Neuronal stem cell (in vitro differentiated cells): Measurements from ENCODE around the gene ZNF787.

ENCODE experiments used
- DNase-seq: peaks from one replicate; pipeline ENCODE4 v3.0.0-alpha.2; 2013; ENCODE audit warnings: low spot score
- H2AFZ ChIP-seq: one replicate; pipeline ENCODE4 v1.6.1; 2013; ENCODE audit warnings: mild to moderate bottlenecking, low read length, inconsistent platforms
- H2AK5ac ChIP-seq: 2 replicates; pipeline ENCODE4 v1.6.1; 2013; ENCODE audit warnings: low read depth, mild to moderate bottlenecking, inconsistent platforms, low read length, moderate library complexity, mixed read lengths
- H2BK120ac ChIP-seq: 2 replicates; pipeline ENCODE4 v1.6.1; 2013; ENCODE audit warnings: low read depth, mild to moderate bottlenecking, inconsistent platforms, low read length, moderate library complexity, mixed read lengths
- H2BK12ac ChIP-seq: one replicate; pipeline ENCODE4 v1.6.1; 2013; ENCODE audit warnings: low read length, inconsistent platforms
- H2BK15ac ChIP-seq: 2 replicates; pipeline ENCODE4 v1.6.1; 2013; ENCODE audit warnings: mild to moderate bottlenecking, low read length, inconsistent platforms, mixed read lengths
- H2BK5ac ChIP-seq: one replicate; pipeline ENCODE4 v1.6.1; 2013; ENCODE audit warnings: inconsistent platforms, mild to moderate bottlenecking, low read length, moderate library complexity
- H3K14ac ChIP-seq: one replicate; pipeline ENCODE4 v1.6.1; 2013; ENCODE audit warnings: low read length, inconsistent platforms
- H3K18ac ChIP-seq: 2 replicates; pipeline ENCODE4 v1.6.1; 2013; ENCODE audit warnings: low read length, inconsistent platforms
- H3K23ac ChIP-seq: 2 replicates; pipeline ENCODE4 v1.6.1; 2013; ENCODE audit warnings: low read depth, mild to moderate bottlenecking, mixed read lengths, low read length, inconsistent platforms; ENCODE audit not compliant: poor library complexity
- H3K27ac ChIP-seq: replicated peaks from 3 replicates; pipeline ENCODE4 v1.5.1; 2013; ENCODE audit warnings: low read length, inconsistent platforms
- H3K27me3 ChIP-seq, 3 experiments: 2 replicates each; pipeline ENCODE4 v1.6.1; 2013; ENCODE audit warnings: low read length in 3 of 3, mild to moderate bottlenecking in 2 of 3, inconsistent platforms in 1 of 3, low read depth in 1 of 3, mixed read lengths in 1 of 3, moderate library complexity in 1 of 3; ENCODE audit not compliant: control insufficient read depth in 3 of 3, insufficient read depth in 3 of 3
- H3K36me3 ChIP-seq, 2 donors: replicated peaks in 1 of 2; 2 replicates each; pipeline ENCODE4 v1.6.1; 2013; ENCODE audit warnings: low read length in 2 of 2; ENCODE audit not compliant: control insufficient read depth in 2 of 2, insufficient read depth in 2 of 2
- H3K4ac ChIP-seq: 2 replicates; pipeline ENCODE4 v1.6.1; 2013; ENCODE audit warnings: inconsistent platforms, mild to moderate bottlenecking, low read length, moderate library complexity
- H3K4me1 ChIP-seq, 2 donors: 1 replicate in 1 of 2; 2 replicates in 1 of 2; pipeline ENCODE4 v1.6.1; 2013; ENCODE audit warnings: low read length in 2 of 2, low read depth in 1 of 2; ENCODE audit not compliant: control insufficient read depth in 2 of 2, insufficient read depth in 1 of 2
- H3K4me2 ChIP-seq: one replicate; pipeline ENCODE4 v1.6.1; 2013; ENCODE audit warnings: mild to moderate bottlenecking, low read length, inconsistent platforms; ENCODE audit not compliant: insufficient read depth, poor library complexity, severe bottlenecking
- H3K4me3 ChIP-seq, 2 donors: 2 replicates each; pipeline ENCODE4 v1.5.1; 2013; ENCODE audit warnings: low read length in 2 of 2, mild to moderate bottlenecking in 2 of 2, inconsistent platforms in 1 of 2, moderate library complexity in 1 of 2
- H3K79me1 ChIP-seq: one replicate; pipeline ENCODE4 v1.6.1; 2013; ENCODE audit warnings: low read depth, mild to moderate bottlenecking, inconsistent platforms, low read length, moderate library complexity
- H3K9ac ChIP-seq: one replicate; pipeline ENCODE4 v1.6.1; 2013; ENCODE audit warnings: mild to moderate bottlenecking, low read depth, low read length, inconsistent platforms; ENCODE audit not compliant: poor library complexity
- H3K9me3 ChIP-seq, 2 donors: replicated peaks in 1 of 2; 2 replicates each; pipeline versions ENCODE3 to v1.6.1; 2013; ENCODE audit warnings: low read length in 2 of 2, mild to moderate bottlenecking in 2 of 2, inconsistent platforms in 1 of 2, low read depth in 1 of 2, mixed read lengths in 1 of 2, moderate library complexity in 1 of 2; ENCODE audit not compliant: control insufficient read depth in 2 of 2, insufficient read depth in 1 of 2
- H4K8ac ChIP-seq: one replicate; pipeline ENCODE4 v1.6.1; 2013; ENCODE audit warnings: low read depth, mild to moderate bottlenecking, inconsistent platforms, low read length, moderate library complexity
- H4K91ac ChIP-seq: one replicate; pipeline ENCODE4 v1.6.1; 2013; ENCODE audit warnings: low read length, low read depth, mild to moderate bottlenecking, inconsistent platforms; ENCODE audit not compliant: poor library complexity
- WGBS, 2 donors: extraction: QIAGEN DNeasy Blood & Tissue Kit; methylation state at CpG; one replicate each; pipeline ENCODE4 v1.1.7; 2013; ENCODE audit warnings: missing lambda C conversion rate in 2 of 2, mixed read lengths in 1 of 2; ENCODE audit not compliant: insufficient read length in 2 of 2, insufficient replicate concordance in 1 of 2; ENCODE audit errors: extremely low coverage in 2 of 2; 5-methylcytosine and 5-hydroxymethylcytosine counted together

ZNF787 gene

DNA sequence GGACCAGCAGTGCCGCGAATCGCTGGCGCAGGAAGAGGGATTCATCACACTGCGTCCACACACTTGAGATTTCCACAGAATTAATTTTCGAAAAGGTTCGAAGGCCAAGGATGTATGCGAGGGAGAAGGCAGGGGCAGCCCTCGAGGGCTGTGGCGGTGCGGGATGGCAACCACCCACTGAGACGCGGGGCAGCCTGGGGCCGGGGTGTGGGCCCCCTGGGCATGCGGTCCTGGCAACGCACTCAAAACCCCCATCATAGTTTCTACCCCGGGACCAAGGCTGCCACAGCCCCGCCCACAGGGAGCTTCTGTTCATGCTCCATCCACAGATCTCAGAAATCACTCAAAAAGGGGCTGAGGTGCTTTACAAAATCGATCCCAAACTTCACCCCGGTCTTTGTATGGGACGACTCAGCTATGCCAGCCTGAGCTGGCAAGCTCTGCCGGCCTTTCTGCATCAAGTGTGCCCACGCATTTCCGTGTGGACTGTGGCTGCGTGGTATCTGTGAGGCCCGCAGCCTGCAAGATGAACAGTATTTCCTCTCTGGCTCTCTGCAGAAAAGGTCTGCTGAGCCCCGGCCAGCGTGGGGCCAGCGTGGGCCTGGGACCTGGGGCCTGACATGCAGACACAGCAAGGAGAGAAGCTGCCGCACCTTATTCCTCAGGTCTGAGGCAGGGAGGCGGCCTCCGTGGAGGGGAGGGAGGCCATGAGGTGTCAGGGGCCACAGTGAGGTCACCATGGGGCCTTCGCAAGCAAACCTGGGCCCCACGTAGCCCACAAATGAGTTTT lies 19.2 kb downstream of the ZNF787 start:
- no peak overlapping the region for H2BK12ac ChIP-seq
- H3K27me3 ChIP-seq = no peaks in the 10 kb centered on the region
- H3K23ac ChIP-seq = no peak overlapping the region
- no peak overlapping the region for H3K4ac ChIP-seq
- H3K4me3 ChIP-seq = no peak overlapping the region
- no peak overlapping the region for H2BK120ac ChIP-seq
- H3K36me3 ChIP-seq = peaks cover 32 to 75% of the 10 kb centered on the region in 2 donors
- no peak overlapping the region for H4K91ac ChIP-seq
- WGBS, 2 donors = no CpG with 5 or more reads among the region's 34 CpGs
- no peak overlapping the region for H4K8ac ChIP-seq
- no peak overlapping the region for H3K4me2 ChIP-seq
- H3K79me1 ChIP-seq = peaks cover 58% of the 10 kb centered on the region
- no peak overlapping the region for H3K9ac ChIP-seq
- H2BK15ac ChIP-seq = no peak overlapping the region
- H3K14ac ChIP-seq = no peak overlapping the region
- no peak overlapping the region for H2AFZ ChIP-seq
- no peak for DNase-seq
- H3K18ac ChIP-seq = no peak overlapping the region
- no peak overlapping the region for H2BK5ac ChIP-seq
- peaks cover 0 to 13% of the 10 kb centered on the region in 2 donors for H3K4me1 ChIP-seq
- H3K9me3 ChIP-seq = peaks cover 6 to 9% of the 10 kb centered on the region in 2 donors
- no peak overlapping the region for H2AK5ac ChIP-seq
- H3K27ac ChIP-seq = no peak overlapping the region

DNA sequence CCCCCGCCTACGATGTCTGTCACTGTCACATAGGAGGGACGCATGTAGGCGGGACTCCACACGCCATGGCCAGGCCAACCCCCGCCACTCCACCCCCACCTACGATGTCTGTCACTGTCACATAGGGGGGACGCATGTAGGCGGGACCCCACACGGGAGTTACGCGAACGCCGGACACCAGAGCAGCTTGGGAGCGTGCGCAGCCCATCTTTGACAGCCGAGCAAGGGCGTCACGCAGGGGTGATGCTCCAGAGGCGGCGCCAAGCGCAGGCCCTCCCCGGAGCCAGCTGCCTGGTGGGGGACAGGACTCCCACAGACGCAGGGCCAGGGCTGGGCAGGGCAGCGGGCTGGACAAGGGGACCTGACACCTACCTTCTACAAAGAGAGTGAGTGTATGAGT lies 20.0 kb downstream of the ZNF787 start:
- Histone ChIP-seq H3K4me1 (peaks cover 0 to 9% of the 10 kb centered on the region in 2 donors), H3K9me3 (peaks cover 6 to 9% of the 10 kb centered on the region in 2 donors), H3K79me1 (peaks cover 56% of the 10 kb centered on the region), H3K4ac (no peak overlapping the region), H3K23ac (peak overlapping the region; percentile 55), H3K4me3 (no peak overlapping the region), H2BK120ac (no peak overlapping the region), H3K18ac (no peak overlapping the region), H3K27me3 (no peaks in the 10 kb centered on the region), H3K4me2 (no peak overlapping the region), H2BK12ac (no peak overlapping the region), H3K14ac (no peak overlapping the region), H3K27ac (no peak overlapping the region), H3K9ac (no peak overlapping the region), H4K91ac (no peak overlapping the region), H2BK15ac (no peak overlapping the region), H2BK5ac (no peak overlapping the region), H4K8ac (no peak overlapping the region), H2AK5ac (no peak overlapping the region), H3K36me3 (peaks cover 32 to 70% of the 10 kb centered on the region in 2 donors), H2AFZ (no peak overlapping the region)
- no peak for DNase-seq
- no CpG with 5 or more reads among the region's 25 CpGs for WGBS, 2 donors

DNA sequence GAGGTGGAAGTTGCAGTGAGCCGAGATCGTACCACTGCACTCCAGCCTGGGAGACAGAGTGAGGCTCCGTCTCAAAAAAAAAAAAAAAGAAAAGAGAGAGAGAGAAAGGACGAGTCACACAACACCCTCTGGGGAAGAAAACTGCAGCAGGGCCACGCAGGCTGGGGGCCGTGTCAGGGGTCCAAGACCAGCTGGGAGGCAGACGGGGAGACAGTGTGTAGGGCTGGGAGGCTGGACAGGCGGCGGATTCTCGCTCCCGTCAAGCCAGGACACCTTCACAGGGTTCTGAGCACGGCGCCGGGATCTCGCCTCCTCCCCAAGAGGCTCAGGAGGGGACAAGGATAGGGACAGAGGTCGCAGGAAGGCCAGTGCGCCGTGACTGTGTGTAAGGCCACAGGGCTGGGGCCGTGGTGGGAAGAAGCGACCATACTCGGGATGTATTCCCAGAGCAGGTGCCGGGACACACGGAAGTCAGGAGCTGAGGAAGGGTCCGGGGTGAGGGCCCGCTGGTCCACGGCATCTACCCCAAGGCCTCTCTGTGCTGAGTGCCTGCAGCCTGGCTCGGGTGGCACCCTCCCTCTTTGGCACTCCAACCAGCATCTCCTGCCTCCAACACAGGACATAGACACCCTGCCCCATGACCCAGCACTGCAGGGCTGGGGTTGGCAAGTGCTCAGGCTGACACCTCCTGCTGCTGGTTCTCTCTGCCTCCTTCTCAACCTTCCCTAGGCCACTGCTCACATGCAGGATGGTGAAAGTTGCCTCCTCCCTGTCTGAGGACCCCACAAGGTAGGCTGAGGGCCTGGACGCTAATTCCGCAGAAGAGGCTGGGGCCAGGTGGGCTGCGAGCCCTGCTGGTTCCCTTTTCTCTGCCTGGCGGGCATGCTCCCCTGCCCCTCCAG lies 21.2 kb downstream of the ZNF787 start:
- Histone ChIP-seq H3K4me1 (peaks cover 0 to 2% of the 10 kb centered on the region in 2 donors), H3K9me3 (peaks cover 9 to 20% of the 10 kb centered on the region in 2 donors), H3K14ac (no peak overlapping the region), H2AK5ac (no peak overlapping the region), H3K9ac (no peak overlapping the region), H3K27ac (no peak overlapping the region), H3K79me1 (peaks cover 52% of the 10 kb centered on the region), H4K91ac (no peak overlapping the region), H2BK5ac (no peak overlapping the region), H2AFZ (no peak overlapping the region), H3K4me2 (no peak overlapping the region), H3K4me3 (no peak overlapping the region), H3K23ac (no peak overlapping the region), H3K4ac (no peak overlapping the region), H3K18ac (no peak overlapping the region), H3K36me3 (peaks cover 32 to 77% of the 10 kb centered on the region in 2 donors), H3K27me3 (no peaks in the 10 kb centered on the region), H2BK12ac (no peak overlapping the region), H2BK120ac (no peak overlapping the region), H4K8ac (no peak overlapping the region), H2BK15ac (no peak overlapping the region)
- DNase-seq = no peak
- WGBS, 2 donors = no CpG with 5 or more reads among the region's 31 CpGs
